ENCODE results near the gene ASTN1. TPM values are rescaled to one million over a fixed set of nuclear protein-coding genes. Genes with fewer than 3 reads are reported as not detected.

ASTN1 gene
- total and polyA plus RNA-seq, 11 donors, result 0.15 to 3.6 (median 0.44) TPM

DNA sequence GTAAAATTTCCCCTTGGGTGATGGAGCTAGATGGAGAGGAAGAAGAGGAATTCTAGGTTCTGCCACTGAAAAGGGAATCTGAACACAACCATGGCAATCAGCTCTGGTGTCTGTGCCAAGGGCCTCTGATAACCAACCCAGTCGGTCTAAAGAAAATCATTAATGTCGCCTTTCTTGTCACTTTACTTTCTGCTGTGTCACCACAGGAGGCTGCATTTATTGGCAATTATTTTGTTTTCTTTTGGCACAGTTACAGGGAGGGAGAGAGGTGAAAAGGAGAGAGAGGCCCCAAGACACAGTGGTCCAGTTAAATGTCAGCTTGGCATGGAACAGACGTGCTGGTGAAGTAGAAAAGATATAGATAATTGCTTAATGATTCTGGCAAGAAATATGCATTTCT lies 287.0 kb downstream of the ASTN1 start:
- no peaks in the 10 kb centered on the region for H3K27me3 ChIP-seq
- TF ChIP-seq POLR2A (IDR thresholded peaks at IDR 0.05), result no peak
- TF ChIP-seq, protein P1, sequence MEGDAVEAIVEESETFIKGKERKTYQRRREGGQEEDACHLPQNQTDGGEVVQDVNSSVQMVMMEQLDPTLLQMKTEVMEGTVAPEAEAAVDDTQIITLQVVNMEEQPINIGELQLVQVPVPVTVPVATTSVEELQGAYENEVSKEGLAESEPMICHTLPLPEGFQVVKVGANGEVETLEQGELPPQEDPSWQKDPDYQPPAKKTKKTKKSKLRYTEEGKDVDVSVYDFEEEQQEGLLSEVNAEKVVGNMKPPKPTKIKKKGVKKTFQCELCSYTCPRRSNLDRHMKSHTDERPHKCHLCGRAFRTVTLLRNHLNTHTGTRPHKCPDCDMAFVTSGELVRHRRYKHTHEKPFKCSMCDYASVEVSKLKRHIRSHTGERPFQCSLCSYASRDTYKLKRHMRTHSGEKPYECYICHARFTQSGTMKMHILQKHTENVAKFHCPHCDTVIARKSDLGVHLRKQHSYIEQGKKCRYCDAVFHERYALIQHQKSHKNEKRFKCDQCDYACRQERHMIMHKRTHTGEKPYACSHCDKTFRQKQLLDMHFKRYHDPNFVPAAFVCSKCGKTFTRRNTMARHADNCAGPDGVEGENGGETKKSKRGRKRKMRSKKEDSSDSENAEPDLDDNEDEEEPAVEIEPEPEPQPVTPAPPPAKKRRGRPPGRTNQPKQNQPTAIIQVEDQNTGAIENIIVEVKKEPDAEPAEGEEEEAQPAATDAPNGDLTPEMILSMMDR (IDR thresholded peaks at IDR 0.05), result no peak
- H3K9me3 ChIP-seq, result no peaks in the 10 kb centered on the region
- ATAC-seq (no peak), DNase-seq (no peak)
- H3K4me1 ChIP-seq, result peaks cover 0 to 5% (median 0%) of the 10 kb centered on the region in 12 donors
- H3K36me3 ChIP-seq, result no peaks in the 10 kb centered on the region
- no peak overlapping the region for H3K27ac ChIP-seq
- WGBS, 4 donors, result 46 to 53% (median 48%) methylated on average over 3 of the region's 3 CpGs
- intact Hi-C loops (cut with DNase I), result loop anchor here in 2 of 10 donors (10.0 kb wide), 1 partner anchor 183 kb away; no protein-coding TSS in a partner anchor
- H3K4me3 ChIP-seq, result no peak overlapping the region

DNA sequence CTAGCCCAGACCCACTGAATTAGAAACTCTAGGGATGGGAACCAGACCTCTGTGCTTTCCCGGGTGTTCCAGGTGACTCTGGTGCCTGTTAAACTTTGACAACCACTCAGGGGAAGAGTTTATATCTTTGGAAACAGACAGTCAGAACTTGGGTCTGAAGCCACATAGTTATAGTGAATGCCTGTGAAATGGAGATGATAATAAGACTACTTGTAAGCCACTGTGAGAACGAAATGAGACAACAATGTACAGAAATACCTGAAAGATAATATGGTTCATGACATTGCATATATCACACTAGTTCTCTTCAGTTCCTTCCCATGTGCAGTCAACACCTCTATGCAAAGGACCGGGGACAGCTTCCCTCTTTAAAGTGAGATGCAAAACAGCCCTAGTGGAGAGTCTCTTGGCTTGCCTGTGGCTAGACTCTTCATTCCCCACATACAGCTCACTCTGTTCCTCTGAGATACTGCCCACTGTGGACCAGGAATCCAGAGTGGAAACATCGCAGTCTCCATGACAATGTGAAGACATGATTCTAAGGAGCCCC lies 287.5 kb downstream of the ASTN1 start:
- DNase-seq (no peak), ATAC-seq (no peak)
- no peak for TF ChIP-seq POLR2A (IDR thresholded peaks at IDR 0.05)
- TF ChIP-seq, protein P1 (IDR thresholded peaks at IDR 0.05), result no peak
- no peaks in the 10 kb centered on the region for H3K9me3 ChIP-seq
- no peak overlapping the region for H3K4me3 ChIP-seq
- no peaks in the 10 kb centered on the region for H3K36me3 ChIP-seq
- H3K4me1 ChIP-seq, result peaks cover 0 to 5% (median 0%) of the 10 kb centered on the region in 12 donors
- WGBS, 4 donors, result 67 to 80% (median 70%) methylated on average over 4 of the region's 4 CpGs
- H3K27ac ChIP-seq, result no peak overlapping the region
- intact Hi-C loops (cut with DNase I), result loop anchor here in 2 of 10 donors (10.0 kb wide), 1 partner anchor 182 kb away; no protein-coding TSS in a partner anchor
- H3K27me3 ChIP-seq, result no peaks in the 10 kb centered on the region

DNA sequence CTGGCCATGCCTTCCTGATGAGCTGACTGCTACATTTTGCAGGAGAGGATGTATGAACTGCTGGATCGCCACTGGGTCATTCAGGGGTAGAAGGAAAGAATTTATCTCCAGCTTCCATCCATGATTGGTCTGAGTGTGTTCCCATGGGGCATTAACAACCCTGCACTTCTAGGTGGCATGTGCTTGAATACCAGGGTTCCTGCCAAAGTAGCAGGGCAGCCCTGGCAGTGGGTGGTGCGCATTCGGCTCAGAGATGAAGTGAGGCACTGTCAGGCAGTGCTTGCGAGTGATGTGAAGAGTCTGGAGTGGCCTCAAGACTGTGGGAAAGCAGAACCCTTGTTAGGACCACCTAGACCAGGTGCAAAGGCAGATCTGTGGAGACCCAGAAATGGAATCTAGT lies 294.9 kb downstream of the ASTN1 start:
- H3K4me1 ChIP-seq, result peaks cover 0 to 3% (median 0%) of the 10 kb centered on the region in 12 donors
- H3K27ac ChIP-seq, result no peak overlapping the region
- intact Hi-C loops (cut with DNase I), result no loop called here
- H3K9me3 ChIP-seq, result no peaks in the 10 kb centered on the region
- no peaks in the 10 kb centered on the region for H3K27me3 ChIP-seq
- ATAC-seq, result peak; percentile 68 to 84 (median 80)
- WGBS, 4 donors, result 66 to 78% (median 71%) methylated on average over 4 of the region's 4 CpGs
- DNase-seq, result peak in 3 of 5 donors; percentile 10 to 45 (median 32)
- TF ChIP-seq POLR2A (IDR thresholded peaks at IDR 0.05), result no peak
- TF ChIP-seq, protein P1 (IDR thresholded peaks at IDR 0.05), result no peak
- H3K4me3 ChIP-seq, result no peak overlapping the region
- no peaks in the 10 kb centered on the region for H3K36me3 ChIP-seq

DNA sequence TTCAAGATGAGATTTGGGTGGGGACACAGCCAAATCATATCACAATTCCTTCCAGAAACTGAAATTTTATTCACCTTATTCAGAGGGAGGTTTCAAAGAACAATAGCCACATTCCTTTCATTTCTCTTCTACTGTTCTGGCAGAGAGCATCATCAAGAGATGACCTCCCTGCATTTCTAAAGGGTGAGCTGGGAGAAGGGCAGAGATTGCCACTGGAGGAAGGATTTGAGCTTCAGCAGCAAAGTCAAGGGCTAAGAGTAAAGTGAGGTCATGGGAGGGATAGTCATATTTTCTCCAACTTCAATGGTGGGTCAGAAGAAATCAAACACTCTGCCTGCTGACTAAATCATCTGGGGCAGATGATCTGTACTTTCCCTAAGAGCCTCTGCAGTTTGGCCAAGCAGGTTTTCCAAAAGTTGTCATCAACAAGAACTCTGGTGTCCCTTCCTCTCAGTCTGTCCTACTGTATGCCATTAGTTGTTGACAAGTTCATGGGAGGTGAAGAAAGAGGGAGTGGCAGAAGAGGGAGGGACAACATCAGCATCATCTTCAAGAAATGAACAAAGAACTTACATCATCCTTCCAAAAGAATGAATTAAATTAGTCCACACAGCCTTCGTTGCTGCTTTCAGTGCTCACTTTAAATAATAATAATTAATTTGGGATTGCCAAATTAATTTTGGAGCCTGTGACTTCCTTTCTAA lies 298.3 kb downstream of the ASTN1 start:
- intact Hi-C loops (cut with DNase I), result no loop called here
- ATAC-seq, result no peak
- 59 to 85% (median 79%) methylated on average over 1 of the region's 1 CpG for WGBS, 4 donors

More for the DNA sequence above, 298.3 kb downstream of the ASTN1 start:
- Histone ChIP-seq H3K9me3 (no peaks in the 10 kb centered on the region), H3K36me3 (no peaks in the 10 kb centered on the region), H3K27me3 (no peaks in the 10 kb centered on the region), H3K4me3 (no peak overlapping the region), H3K4me1 (peaks cover 0 to 3% (median 0%) of the 10 kb centered on the region in 12 donors), H3K27ac (no peak overlapping the region)
- DNase-seq, result no peak
- TF ChIP-seq POLR2A (IDR thresholded peaks at IDR 0.05), result no peak
- TF ChIP-seq, protein P1 (IDR thresholded peaks at IDR 0.05), result no peak

All from heart left ventricle (tissue), 16 donors.